GM12872 (cell line): ENCODE results near the gene SCTR.

Experiments used
- CTCF ChIP-seq: IDR thresholded peaks from 3 replicates; pipeline ENCODE4 v1.5.1; 2011; ENCODE audit warnings: low read depth, mild to moderate bottlenecking, low read length, moderate library complexity; ENCODE audit not compliant: insufficient read depth

Gene SCTR

GRCh38 chr2:119402645-119403560 is 121.4 kb downstream of the SCTR start:
- no peak for TF ChIP-seq CTCF

DNA sequence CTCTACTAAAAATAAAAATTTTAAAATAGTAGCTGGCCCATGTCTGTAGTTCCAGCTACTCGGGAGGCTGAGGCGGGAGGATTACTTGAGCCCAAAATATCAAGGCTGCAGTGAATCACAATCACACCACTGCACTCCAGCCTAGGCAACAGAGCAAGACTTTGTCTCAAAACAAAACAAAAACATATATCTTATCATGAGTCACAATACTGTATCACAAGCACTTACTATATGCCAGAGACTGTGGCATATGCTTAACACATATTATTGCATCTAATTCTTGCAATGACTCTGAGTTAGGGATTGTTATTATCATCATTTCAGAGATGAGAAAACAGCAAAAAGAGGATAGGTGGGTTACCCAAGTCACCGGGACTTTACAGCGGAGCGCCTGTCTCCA is 122.2 kb downstream of the SCTR start:
- TF ChIP-seq CTCF, result no peak

GRCh38 chr2:119397196-119397595 is 127.1 kb downstream of the SCTR start:
- no peak for TF ChIP-seq CTCF

DNA sequence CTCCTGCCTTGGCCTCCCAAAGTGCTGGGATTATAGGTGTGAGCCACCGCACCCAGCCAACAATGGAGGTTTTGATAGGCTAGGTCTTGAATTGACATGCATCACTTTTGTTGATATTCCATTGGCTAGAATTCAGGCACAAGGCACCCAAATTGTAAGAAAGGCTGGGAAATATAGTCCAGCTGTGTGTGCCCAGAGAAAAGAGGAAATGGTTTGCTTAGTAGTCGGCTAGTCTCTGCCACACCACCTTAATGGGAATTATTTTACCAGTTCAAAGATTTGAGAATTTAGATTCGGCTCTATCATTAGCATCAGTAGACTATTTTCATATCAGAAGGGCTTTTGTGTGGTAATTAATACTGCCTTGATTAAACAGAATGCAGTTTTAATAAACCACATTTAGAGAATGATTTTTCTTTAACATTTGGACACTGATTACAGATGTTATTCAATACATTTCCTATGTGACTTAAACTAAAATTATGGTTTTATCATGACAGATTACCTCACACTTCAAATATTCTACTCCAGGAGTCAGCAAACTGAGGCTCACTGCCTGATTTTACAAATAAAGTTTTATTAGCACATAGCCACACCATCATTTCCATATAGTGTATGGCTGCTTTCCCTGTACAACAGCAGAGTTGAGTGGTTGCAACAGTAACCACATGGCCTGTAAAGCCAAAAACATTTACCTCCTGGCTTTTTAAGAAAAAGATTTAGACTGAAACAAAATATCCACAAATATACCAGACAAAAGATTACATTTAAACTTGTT is 130.1 kb downstream of the SCTR start:
- no peak for TF ChIP-seq CTCF
